GM04504 (cell line): ENCODE results near the gene PFKFB4.
A peak's percentile ranks its signal among the peaks of the same experiment; 100 is the strongest.
"Not testable (repeated sequence)": the region's sequence is repeated elsewhere in the genome, so short reads cannot be mapped to it uniquely, and the experiment has no call there.

Source experiments
- DNase-seq: peaks from one replicate; pipeline ENCODE4 v3.0.0-alpha.2; 2012; ENCODE audit warnings: low read depth

PFKFB4 gene

DNA sequence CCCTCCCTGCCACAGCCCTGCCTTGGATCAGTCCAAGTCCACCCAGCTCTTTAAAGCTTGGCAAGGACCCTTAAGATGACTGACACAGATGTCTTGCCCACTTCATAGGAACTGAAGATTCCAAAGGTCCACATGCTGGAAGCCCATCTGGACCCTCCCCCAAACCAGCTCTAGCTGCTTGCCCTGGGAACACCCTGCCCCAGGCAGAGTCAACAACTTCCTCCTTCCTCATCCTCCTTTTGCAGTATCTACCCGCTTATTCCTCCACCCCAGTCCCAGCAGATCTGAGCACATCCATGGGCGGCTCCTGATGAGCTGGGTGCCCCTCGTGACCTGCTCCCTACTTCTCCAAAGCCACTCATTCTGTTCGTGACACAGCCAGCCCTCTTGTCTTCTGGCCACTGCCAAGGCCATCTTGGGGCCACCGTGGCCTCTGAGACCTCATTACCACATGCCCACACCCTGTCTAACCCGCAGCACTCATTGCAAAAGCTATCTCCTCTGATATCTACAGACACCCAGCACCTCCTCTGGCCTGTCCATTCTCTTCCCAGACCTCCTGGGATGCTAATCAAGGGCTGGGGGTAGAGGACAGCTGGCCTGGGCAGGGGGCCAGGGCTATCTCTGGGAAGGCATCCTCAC, 2.0 kb upstream of the PFKFB4 start:
- DNase-seq, result no peak

DNA sequence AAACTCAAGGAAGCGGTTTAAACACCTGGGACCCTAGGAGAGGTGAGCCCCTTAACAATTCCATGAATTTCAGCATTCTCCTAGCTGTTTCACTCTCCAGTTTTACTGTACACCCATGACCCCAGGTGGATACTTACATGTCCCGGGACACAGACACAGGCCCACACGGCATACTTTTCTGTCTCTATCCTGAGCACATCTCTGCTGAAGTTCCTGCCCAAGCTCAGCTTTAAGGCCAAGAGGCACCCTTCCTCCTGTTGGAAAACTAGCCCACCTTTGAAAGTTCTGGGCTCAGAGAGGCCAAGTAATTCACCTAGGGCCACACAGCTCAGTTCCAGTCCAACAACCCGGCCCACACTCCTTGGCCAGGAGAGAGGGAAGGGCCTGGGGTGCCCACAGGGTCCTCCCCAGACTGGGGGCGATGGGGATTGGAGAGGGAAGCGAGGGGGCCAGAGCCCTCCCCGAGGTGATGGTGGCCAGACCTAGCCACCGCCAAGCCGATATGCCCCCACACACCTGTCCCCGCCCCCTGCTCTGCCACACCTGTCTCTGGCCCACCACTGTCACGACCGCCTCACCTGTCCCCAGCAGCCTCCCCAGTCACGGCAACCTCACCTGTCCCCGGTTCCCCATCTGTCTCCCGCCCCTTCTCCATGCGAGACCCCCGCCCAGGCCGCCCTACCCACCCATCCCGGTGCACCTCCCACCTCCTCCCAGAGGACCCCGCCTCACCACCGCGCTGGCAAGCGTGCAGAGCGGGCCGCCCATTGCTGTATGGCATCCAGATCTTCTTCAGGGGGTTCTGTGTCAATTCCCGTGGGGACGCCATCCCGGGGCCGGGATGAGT, 431 bp downstream of the PFKFB4 start:
- DNase-seq, result no peak

DNA sequence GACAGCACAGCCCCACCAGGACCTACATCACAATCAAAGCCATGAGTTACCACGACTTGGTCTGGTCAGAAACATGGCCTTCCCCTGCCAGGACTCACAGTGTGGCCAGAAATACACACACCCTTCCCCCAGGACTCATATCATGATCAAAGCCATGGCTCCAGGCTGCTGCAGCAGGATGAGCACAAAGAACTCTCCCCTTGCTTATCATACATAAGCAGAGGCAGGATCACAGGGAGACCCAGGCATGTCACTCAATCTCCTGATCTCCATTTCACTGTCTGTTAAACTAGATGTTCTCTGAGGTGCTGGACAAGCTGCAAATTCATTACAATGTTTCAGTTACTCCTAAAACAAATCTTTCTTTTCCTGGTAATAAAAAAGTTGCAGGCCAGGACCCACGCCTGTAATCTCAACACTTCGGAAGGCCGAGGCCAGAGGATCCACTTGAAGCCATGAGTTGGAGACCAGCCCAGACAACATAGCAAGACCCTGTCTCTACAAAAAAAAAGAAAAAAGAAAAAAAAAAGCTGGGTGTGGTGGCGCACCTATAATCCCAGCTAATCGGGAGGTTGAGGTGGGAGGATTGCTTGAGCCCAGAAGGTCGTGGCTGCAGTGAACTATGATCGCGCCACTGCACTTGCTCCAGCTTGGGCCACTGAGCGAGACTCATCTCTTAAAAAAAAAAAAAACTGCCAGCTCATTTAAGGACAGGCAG, 1.2 kb downstream of the PFKFB4 start:
- DNase-seq, result no peak

DNA sequence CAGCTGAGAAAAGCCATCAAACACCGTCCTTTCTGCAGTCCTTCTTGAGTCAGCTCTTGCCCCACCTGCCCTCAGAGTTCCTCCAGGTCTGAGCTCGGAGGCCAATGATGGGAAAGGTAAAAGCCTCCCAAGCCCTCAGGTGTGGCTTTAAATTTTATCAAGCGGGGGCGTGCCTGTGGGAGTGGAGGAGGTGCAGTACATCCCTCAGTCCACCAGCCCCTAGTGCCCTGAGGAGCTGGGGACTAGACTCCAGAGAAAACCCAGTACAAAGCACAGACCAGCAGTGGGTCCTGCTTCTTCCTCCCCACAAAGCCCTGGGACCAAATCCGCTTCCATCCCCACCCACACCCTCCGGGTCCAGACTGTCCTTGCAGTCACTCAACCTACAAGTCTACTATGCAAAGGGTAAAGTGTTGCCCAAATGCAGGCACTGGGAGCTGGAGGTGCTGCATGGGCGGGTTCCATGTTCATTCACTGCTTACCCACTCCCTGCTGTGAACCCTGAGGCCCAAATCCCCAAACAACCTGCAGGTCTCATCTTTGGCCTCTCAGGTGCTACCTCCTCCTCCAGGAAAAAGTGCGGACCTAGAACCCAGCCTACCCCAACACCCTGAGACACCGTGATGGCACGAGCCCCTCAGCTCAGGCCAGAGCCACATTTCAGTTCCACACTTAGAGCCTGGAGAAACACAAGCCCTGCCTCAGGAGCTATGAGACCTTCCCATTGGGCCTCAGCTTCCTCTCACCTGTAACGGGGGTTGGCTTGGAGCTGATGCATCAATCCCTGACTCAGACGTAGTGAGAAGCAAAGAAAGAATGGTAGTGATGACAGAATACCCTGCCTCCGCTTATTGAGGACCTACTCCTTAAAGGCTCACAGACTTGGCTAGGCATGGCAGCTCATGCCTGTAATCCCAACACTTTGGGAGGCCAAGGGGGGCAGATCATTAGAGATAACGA, 2.4 kb downstream of the PFKFB4 start:
- no peak for DNase-seq

DNA sequence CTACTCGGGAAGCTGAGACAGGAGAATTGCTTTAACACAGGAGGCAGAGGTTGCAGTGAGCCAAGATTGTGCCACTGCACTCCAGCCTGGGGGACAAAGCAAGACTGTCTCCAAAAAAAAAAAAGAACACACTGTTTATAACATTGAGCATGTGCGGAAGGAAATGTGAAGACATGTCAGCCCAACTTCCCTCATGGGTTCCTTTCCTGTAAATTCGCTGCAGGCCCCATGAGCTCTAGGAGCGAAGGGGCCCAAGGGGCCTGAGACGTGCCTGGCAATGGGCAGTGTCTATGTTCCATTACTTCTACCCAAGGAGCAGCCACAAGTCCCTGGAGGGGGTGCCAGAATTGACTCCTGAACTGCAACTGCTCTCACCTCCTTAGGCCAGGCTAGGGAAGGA, 3.2 kb downstream of the PFKFB4 start:
- DNase-seq, result no peak

DNA sequence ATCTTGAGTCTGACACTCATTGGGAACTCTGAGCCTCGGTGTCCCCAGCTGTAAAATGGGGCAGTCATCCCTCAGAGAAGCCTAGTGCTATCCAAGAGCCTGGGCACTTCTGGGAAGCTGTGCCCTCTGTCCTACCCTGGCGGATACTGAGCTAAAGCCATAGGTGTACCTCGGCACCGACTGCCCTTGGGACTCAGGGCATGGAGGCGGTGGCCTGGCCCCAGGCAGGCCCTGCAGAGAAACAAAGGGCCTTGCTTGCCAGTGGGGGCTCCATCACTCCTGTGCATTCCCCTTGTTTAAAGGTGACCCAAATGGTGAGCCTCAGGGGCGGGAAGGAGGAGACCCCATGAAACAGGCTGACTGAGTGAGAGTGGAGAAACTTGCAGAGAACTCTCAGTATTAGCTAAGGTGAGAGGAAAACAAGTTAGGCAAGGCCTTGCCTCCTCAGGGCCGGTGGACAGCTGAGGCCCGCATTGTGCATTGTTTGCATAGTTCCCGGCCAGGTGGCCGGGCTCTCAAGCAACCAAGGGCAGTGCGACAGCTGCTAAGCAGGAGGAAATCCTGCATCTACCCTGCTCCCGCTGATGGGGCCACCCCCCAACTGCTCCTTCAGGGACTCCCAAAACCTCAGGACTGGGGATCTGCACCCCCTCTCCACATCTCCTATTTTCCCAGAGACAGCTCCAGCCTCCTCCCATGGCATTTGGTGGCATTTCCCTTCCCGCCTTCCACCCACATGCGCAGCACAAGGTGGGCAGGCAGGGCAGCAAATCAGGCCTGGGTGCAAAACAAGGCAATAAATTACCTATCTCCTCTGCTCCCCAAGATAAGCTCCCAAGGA, 4.3 kb downstream of the PFKFB4 start:
- DNase-seq, result no peak

DNA sequence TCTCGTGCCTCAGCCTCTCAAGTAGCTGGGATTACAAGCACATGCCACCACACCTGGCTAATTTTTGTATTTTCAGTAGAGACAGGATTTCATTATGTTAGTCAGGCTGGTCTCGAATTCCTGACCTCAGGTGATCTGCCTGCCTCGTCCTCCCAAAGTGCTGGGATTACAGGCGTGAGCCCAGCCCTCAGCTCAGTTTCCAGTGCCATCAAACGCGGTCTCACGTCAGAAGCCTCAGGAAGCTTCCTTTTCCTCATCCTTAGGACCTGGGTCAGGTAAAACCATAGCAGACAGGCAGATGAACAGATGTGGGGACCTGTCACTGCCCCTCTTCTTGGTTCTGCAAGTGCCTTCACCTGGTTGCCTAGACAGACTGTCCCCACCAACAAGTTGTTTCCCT, 5.0 kb downstream of the PFKFB4 start:
- not testable (repeated sequence) for DNase-seq

DNA sequence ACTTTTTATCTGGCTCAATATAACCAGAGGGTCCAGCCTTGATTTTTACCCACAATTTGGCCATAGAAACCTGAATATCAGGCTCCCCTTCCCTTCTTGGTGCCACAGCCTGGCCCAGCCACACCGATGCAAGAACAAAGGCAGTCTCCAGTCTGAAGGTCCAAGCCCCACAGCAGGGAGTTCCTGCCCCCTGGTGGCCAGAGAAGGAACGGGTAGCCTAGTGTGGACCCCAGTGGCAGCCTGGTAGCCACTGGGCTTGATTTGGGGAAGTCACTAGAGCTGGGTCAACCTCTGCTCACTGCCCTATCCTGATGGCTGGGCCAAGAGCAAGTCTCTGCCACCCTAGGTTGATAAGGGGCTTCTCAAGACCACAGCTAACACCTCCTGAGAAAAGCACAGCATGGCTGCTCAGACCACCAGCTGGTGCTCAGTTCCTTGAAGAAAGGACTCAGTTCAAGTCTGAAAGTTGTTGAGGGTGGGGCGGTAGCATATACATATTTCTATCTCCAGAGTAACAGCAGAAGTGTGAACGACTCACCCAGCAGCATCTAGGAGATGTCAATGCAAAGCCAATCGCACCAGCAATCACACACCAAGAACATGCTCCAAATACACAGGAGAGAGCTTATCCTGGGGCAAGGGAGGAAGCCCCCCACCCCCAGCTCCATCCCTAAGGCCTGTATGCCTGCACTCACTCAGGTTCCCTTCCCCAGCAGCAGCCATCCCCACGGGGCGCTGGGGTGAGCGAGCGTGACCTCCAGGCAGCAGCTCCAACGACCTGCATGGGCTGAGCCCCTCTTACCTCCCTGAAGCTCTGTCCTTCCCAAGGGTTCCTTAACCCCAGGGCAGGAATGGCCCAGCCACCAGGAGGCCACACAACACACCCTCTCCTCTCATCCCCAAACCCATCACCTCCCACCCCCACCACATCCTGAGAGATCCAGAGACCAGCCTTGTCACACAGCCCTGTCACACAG, 7.6 kb downstream of the PFKFB4 start:
- peak; percentile 55 for DNase-seq

DNA sequence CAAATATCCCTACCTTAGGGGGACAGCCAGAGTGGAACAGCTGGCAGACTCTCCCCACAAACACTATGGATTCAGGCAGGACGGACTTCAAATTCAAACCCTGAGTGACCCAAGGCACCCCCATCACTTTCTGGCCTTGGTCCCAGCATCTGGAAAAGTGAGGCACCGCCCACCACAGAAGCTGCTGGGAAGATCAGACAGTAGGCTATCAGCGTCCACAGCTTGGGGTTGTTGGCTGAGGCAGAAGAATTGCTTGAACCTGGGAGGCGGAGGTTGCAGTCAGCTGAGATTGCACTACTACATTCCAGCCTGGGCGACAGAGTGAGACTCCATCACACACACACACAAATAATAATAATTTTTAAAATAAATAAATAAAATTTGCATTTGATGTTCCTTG, 8.5 kb downstream of the PFKFB4 start:
- no peak for DNase-seq

DNA sequence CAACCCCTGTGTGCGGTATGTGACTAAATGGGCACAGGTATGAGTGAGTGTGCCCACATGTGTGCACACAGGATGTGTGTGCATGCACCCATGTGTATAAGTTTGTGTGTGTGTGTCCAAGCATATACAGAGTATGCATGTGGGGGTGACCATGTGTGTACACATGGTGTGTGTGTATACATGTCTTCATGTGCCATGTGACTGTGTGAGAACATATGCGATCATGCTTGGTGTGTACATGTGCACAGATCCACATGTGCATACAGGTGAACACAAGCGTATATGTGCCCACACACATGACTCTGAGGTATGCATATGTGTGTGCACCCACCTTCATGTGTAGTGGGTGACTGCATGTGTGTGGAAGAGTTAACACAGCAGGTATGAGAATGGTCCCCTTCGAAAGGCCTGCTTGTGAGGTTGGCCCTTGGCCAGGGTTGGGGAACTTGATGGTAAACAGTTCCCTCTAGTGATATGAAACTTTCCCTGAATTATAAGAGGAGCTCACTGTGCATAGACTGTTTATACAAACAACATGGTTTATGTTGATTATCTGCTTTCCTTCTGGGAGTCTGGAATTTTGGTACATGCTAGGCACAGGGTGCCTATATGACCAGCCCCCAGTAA, 10.3 kb downstream of the PFKFB4 start:
- no peak for DNase-seq

DNA sequence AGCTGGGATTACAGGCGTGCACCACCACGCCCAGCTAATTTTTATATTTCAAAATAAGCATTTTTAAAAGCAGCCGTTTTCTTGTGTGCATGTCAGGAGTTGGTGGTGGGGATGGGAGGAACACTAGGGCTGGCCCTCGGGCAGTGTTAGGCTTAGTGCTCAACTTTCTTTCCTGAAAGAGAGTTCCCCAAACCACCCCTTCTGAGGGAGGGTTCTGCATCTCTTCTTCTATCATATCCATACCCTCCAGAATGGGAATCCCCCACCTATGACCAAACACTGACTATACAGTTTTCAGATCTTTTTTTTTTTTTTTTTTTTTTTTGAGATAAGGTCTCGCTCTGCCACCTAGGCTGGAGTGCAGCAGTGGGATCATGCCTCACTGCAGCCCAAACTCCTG, 12.5 kb downstream of the PFKFB4 start:
- no peak for DNase-seq

DNA sequence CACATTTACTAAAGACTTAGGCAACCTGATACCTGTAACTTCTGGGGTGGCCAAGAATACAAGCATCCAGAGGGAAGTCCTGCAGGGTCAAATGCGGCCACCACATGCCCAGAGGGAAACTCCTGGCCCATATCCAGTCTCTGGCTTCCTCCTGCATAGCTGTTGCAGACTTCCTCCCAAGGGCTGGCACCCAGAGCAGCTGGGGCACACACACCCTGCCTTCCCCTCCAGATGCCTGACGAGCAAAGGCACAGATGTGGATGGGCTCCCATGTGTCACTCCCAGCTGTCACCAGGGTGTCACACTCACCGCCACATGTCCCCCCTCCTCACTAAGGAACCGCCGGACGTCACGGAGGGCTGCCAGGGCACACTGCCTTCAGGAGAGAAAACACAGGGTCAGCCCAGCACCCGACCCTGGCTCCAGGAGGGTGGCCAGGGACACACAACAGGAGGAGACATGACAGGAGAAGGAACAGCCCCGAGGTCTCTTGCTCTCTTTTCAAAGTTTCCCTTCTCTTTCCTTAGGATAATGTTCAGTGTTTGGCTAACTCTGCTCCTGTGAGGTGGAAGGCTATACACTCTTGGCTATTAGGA, 13.2 kb downstream of the PFKFB4 start:
- no peak for DNase-seq

DNA sequence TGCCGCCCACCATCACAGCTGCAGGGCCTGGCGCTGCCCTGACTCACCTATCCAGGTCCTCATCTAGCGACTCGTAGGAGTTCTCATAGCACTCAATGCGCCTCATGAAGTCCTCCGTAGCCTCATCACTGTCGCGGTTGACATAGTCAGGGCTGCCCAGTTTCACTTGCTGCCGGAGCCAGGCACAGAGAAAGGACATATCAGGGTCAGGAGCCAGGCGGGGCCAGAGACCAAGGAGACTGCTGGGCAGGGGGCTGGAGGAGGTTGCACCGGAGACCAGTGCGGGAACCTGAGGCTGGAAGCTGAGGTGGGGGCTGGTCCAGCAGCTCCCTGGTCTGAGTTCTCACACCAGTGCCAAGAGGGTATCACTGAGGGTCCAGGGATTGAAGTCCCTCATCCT, 18.2 kb downstream of the PFKFB4 start:
- DNase-seq, result no peak

DNA sequence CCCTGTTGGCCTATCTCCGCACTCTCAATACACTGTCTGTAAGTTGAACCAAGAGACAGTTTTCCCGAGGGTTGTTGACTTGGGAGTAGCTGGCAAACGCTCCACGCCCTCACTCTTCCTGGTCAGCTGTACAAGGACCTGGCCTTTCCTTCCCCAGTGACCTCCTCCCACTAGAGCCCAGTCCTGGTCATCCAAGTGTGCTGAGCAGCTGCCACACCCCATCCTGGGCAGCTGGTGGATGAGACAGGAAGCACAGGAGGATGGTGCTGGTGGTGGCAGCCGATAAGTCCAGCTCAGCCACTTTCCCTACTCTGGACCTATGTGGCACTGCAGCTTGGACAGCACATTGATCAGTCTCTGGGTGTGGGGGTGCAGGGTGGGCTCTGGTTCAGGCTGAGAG, 19.8 kb downstream of the PFKFB4 start:
- no peak for DNase-seq

DNA sequence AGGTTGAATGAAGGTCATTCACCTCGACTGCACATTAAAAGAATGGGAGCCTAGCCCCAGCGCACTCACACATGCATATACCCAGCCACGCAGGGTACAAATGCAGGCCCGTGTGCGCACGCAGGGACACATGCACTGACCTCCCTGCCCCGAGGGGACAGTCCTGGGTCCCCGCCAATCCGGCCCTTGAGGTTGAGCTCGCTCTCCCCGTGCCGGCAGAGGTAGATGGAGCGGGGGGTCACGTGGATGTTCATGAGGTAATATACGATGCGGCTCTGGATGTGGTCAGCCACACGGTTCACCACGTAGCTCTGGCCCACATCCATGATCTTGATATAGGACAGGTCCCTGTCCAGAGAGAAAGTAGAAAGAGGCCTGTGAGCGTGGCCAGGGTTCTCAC, 20.5 kb downstream of the PFKFB4 start:
- DNase-seq, result no peak

DNA sequence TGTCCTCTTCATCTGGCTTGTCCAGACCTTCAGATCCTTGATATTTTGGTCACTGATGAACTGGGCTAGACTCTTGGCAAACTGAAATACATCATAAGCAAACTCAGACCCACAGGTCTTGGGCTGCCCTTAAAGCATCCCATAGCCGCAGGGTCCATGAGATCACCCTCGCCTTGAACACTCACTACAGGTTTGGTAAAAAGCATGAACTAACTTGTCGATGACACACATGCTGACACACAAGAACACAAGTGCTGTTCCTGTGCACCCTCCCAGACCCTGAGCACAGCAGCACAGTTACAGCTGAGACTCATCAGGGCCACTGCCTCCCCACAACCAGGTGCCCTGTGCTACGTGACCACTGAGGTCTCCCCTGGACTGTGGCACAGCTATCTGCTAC, 21.0 kb downstream of the PFKFB4 start:
- no peak for DNase-seq

DNA sequence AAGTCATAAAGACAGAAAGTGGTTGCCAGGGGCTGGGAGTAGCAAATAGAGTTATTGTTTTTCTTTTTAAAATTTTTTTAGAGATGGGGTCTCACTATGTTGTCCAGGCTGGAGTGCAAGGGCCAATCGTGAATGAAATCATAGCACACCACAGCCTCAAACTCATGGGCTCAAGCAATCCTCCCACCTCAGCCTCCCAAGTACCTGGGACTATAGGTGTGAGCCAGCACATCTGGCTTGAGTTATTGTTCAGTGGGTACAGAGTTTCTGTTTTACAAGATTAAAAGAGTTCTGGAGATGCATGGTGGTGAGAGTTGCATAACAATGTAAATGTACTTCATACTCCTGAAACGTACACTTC, 23.6 kb downstream of the PFKFB4 start:
- no peak for DNase-seq

DNA sequence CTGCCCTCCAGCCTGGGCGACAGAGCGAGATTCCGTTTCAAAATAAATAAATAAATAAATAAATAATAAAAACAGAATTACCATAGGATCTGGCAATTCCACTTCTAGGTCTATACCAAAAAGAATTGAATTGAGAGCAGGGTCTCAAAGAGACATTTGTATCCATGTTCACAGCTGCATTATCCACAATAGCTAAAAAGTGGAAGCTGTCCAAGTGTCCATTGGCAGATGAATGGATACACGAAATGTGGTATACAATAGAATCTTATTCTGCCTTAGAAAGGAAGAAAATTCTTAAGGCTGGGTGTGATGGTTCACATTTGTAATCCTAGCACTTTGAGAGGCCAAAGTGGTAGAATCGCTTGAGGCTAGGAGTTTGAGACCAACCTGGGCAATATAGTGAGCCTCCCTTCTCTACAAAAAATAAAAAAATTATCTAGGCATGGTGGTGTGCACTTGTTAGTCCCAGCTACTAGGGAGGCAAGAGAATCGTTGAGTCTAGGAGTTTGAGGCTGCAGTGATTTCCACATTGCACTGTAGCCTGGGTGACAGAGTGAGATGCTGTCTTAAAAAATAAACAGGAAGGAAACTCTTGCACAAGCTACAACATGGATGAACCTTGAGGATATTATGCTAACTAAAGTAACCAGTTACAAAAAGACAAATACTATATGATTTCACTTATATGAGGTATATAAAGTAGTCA, 24.2 kb downstream of the PFKFB4 start:
- DNase-seq, result no peak
